Heart left ventricle (tissue), 13 donors: Measurements from ENCODE around the gene MAGI2.

Experiments
- CTCF ChIP-seq, 12 donors: fragments of 200-600 bp; sonication (generic) in 4 of 12; IDR thresholded peaks; one replicate each; pipeline versions ENCODE4 v1.5.0 to v1.8.0; 2018 to 2022; ENCODE audit warnings: antibody characterized with exemption in 12 of 12, mild to moderate bottlenecking in 5 of 12
- POLR2A ChIP-seq, 2 donors: fragments of 450-650 bp; IDR thresholded peaks; one replicate each; pipeline ENCODE4 v1.6.1; 2017; ENCODE audit warnings: antibody characterized with exemption in 2 of 2, mild to moderate bottlenecking in 2 of 2, moderate library complexity in 2 of 2
- donor health status: ischemic (EF 13 %, LVEDD 7.1; RV severe dilation, severe dysfunction).
- donor health status: DM: no; HTN: yes; CAD: no.
- donor health status: DM: no; HTN: no; CAD: no.
- donor health status: ischemic (EF 25% LVEDD 6.9; RV normal size, moderate dysfunction).
- donor health status: ischemic (EF 25% LVEDD 5.7; RV mildly dilated, moderate dysfunction).
- donor health status: ischemic (EF 35%, LVEDD 5.7; RV mildly dilated, moderate dysfunction).
- donor health status: nonischemic (EF 11% LVEDD 7.7; RV severe dilation, severe dysfunction).
- donor health status: DM: yes; HTN: yes; CAD: no.
- donor health status: PGD.
- donor health status: ischemic (EF 29% LVEDD 5.4; RV normal size, mild dysfunction).
- donor health status: nonischemic (EF 23%, LVEDD 6.1; RV moderate dilation, normal function).

- no peak for TF ChIP-seq CTCF (IDR thresholded peaks at IDR 0.05)
- TF ChIP-seq POLR2A (IDR thresholded peaks at IDR 0.05), result no peak
These were observed 209.0 kb downstream of the MAGI2 start for GRCh38 chr7:79244482-79244881.
